ENCODE measurements around the gene RNF115. TPM values are rescaled to one million over a fixed set of nuclear protein-coding genes. Genes with fewer than 3 reads are reported as not detected.
"Not testable (repeated sequence)": the region's sequence is repeated elsewhere in the genome, so short reads cannot be mapped to it uniquely, and the experiment has no call there.

RNF115 gene
- total and polyA plus RNA-seq, 2 donors from 2014 or later = 12.3 to 18.0 TPM

- H3K9ac ChIP-seq (ENCODE audit: low read length in 3 of 3); H3K36me3 ChIP-seq (ENCODE audit: control insufficient read depth in 2 of 3, insufficient read depth in 3 of 3, low read length in 3 of 3); FAIRE-seq; H3K4me3 ChIP-seq (ENCODE audit: low read length in 3 of 3); H3K4me1 ChIP-seq (ENCODE audit: control insufficient read depth in 2 of 3, insufficient read depth in 2 of 3, low read depth in 1 of 3, low read length in 3 of 3); intact Hi-C loops (cut with DNase I); H3K27me3 ChIP-seq (ENCODE audit: control insufficient read depth, insufficient read depth, low read length); H3K27ac ChIP-seq (ENCODE audit: low read depth in 2 of 2, low read length in 2 of 2); H3K9me3 ChIP-seq (ENCODE audit: control insufficient read depth in 2 of 3, insufficient read depth in 1 of 3, low read length in 3 of 3): not testable (repeated sequence)
- peak in 1 of 5 donors; percentile 61 for DNase-seq
Measured at GRCh38 chr1:145764231-145764940, 59.5 kb downstream of the RNF115 start.

DNA sequence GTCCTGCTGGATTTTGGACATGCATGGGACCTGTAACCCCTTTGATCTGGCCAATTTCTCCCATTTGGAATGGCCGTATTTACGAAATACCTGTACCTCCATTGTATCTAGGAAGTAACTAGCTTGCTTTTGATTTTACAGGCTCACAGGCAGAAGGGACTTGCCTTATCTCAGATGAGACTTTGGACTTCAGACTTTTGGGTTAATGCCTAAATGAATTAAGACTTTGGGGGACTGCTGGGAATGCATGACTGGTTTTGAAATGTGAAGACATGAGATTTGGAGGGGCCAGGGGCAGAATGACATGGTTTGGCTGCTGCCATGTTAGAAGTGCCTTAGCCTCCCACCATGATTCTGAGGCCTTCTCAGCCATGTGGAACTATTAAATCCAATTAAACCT is 61.9 kb downstream of the RNF115 start:
- DNase-seq; H3K9ac ChIP-seq (ENCODE audit: low read length in 3 of 3); H3K27ac ChIP-seq (ENCODE audit: low read depth in 2 of 2, low read length in 2 of 2); FAIRE-seq; H3K9me3 ChIP-seq (ENCODE audit: control insufficient read depth in 2 of 3, insufficient read depth in 1 of 3, low read length in 3 of 3); intact Hi-C loops (cut with DNase I); H3K36me3 ChIP-seq (ENCODE audit: control insufficient read depth in 2 of 3, insufficient read depth in 3 of 3, low read length in 3 of 3); H3K27me3 ChIP-seq (ENCODE audit: control insufficient read depth, insufficient read depth, low read length); H3K4me1 ChIP-seq (ENCODE audit: control insufficient read depth in 2 of 3, insufficient read depth in 2 of 3, low read depth in 1 of 3, low read length in 3 of 3); H3K4me3 ChIP-seq (ENCODE audit: low read length in 3 of 3): not testable (repeated sequence)

GRCh38 chr1:145761498-145761897 is 62.4 kb downstream of the RNF115 start:
- not testable (repeated sequence) for H3K36me3 ChIP-seq (ENCODE audit: control insufficient read depth in 2 of 3, insufficient read depth in 3 of 3, low read length in 3 of 3)

GRCh38 chr1:145760395-145760949 is 63.4 kb downstream of the RNF115 start:
- intact Hi-C loops (cut with DNase I); FAIRE-seq; H3K9ac ChIP-seq (ENCODE audit: low read length in 3 of 3); H3K36me3 ChIP-seq (ENCODE audit: control insufficient read depth in 2 of 3, insufficient read depth in 3 of 3, low read length in 3 of 3); H3K9me3 ChIP-seq (ENCODE audit: control insufficient read depth in 2 of 3, insufficient read depth in 1 of 3, low read length in 3 of 3); H3K27ac ChIP-seq (ENCODE audit: low read depth in 2 of 2, low read length in 2 of 2); DNase-seq; H3K4me1 ChIP-seq (ENCODE audit: control insufficient read depth in 2 of 3, insufficient read depth in 2 of 3, low read depth in 1 of 3, low read length in 3 of 3); H3K4me3 ChIP-seq (ENCODE audit: low read length in 3 of 3); H3K27me3 ChIP-seq (ENCODE audit: control insufficient read depth, insufficient read depth, low read length): not testable (repeated sequence)

More at GRCh38 chr1:145761498-145761897, 62.4 kb downstream of the RNF115 start:
- H3K27me3 ChIP-seq (ENCODE audit: control insufficient read depth, insufficient read depth, low read length); H3K9me3 ChIP-seq (ENCODE audit: control insufficient read depth in 2 of 3, insufficient read depth in 1 of 3, low read length in 3 of 3); H3K4me1 ChIP-seq (ENCODE audit: control insufficient read depth in 2 of 3, insufficient read depth in 2 of 3, low read depth in 1 of 3, low read length in 3 of 3); intact Hi-C loops (cut with DNase I); H3K9ac ChIP-seq (ENCODE audit: low read length in 3 of 3); FAIRE-seq; DNase-seq; H3K4me3 ChIP-seq (ENCODE audit: low read length in 3 of 3): not testable (repeated sequence)
- peak overlapping the region in 1 of 2 donors; percentile 37 for H3K27ac ChIP-seq (ENCODE audit: low read depth in 2 of 2, low read length in 2 of 2)

DNA sequence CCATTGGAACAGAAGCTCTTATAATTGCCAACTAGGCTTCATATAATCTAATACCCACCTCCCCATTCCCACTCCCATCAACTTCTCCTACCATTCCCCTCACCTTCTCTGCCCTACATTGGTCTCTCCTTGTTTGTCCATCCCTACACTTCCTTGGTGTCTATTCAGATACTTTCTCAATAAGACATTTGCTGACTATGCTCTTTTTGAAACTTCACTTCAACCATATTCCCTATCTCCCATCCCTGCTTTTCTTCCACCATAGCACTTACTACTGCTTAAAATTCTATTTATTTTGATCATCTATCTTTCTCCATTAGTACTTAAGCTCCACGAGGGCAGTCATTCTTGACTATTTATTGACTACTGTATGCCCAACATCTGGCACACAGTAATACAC is 64.2 kb downstream of the RNF115 start:
- intact Hi-C loops (cut with DNase I) = no loop called here

More for the DNA sequence above, 64.2 kb downstream of the RNF115 start:
- DNase-seq (no peak), FAIRE-seq (no peak)
- H3K4me1 ChIP-seq (ENCODE audit: control insufficient read depth in 2 of 3, insufficient read depth in 2 of 3, low read depth in 1 of 3, low read length in 3 of 3) = peaks cover 0 to 6% (median 0%) of the 10 kb centered on the region in 3 donors
- H3K27ac ChIP-seq (ENCODE audit: low read depth in 2 of 2, low read length in 2 of 2) = no peak overlapping the region
- no peak overlapping the region for H3K9ac ChIP-seq (ENCODE audit: low read length in 3 of 3)
- TF ChIP-seq, protein P1, sequence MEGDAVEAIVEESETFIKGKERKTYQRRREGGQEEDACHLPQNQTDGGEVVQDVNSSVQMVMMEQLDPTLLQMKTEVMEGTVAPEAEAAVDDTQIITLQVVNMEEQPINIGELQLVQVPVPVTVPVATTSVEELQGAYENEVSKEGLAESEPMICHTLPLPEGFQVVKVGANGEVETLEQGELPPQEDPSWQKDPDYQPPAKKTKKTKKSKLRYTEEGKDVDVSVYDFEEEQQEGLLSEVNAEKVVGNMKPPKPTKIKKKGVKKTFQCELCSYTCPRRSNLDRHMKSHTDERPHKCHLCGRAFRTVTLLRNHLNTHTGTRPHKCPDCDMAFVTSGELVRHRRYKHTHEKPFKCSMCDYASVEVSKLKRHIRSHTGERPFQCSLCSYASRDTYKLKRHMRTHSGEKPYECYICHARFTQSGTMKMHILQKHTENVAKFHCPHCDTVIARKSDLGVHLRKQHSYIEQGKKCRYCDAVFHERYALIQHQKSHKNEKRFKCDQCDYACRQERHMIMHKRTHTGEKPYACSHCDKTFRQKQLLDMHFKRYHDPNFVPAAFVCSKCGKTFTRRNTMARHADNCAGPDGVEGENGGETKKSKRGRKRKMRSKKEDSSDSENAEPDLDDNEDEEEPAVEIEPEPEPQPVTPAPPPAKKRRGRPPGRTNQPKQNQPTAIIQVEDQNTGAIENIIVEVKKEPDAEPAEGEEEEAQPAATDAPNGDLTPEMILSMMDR (IDR thresholded peaks at IDR 0.05; ENCODE audit: borderline replicate concordance, extremely low read depth, insufficient read depth) = no peak
- H3K27me3 ChIP-seq (ENCODE audit: control insufficient read depth, insufficient read depth, low read length) = no peaks in the 10 kb centered on the region
- peaks cover 0 to 3% (median 0%) of the 10 kb centered on the region in 3 donors for H3K36me3 ChIP-seq (ENCODE audit: control insufficient read depth in 2 of 3, insufficient read depth in 3 of 3, low read length in 3 of 3)
- H3K4me3 ChIP-seq (ENCODE audit: low read length in 3 of 3) = no peak overlapping the region
- H3K9me3 ChIP-seq (ENCODE audit: control insufficient read depth in 2 of 3, insufficient read depth in 1 of 3, low read length in 3 of 3) = no peaks in the 10 kb centered on the region
